GM21825 (cell line): Measurements from ENCODE around the gene OBI1.

Source experiments
- ATAC-seq: cut with Tn5 transposase; IDR thresholded peaks from one replicate; pipeline ENCODE4 v1.9.1; 2021; ENCODE audit warnings: mild to moderate bottlenecking, moderate library complexity; ENCODE audit not compliant: unreplicated experiment

The OBI1 gene, protein sequence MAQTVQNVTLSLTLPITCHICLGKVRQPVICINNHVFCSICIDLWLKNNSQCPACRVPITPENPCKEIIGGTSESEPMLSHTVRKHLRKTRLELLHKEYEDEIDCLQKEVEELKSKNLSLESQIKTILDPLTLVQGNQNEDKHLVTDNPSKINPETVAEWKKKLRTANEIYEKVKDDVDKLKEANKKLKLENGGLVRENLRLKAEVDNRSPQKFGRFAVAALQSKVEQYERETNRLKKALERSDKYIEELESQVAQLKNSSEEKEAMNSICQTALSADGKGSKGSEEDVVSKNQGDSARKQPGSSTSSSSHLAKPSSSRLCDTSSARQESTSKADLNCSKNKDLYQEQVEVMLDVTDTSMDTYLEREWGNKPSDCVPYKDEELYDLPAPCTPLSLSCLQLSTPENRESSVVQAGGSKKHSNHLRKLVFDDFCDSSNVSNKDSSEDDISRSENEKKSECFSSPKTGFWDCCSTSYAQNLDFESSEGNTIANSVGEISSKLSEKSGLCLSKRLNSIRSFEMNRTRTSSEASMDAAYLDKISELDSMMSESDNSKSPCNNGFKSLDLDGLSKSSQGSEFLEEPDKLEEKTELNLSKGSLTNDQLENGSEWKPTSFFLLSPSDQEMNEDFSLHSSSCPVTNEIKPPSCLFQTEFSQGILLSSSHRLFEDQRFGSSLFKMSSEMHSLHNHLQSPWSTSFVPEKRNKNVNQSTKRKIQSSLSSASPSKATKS

DNA sequence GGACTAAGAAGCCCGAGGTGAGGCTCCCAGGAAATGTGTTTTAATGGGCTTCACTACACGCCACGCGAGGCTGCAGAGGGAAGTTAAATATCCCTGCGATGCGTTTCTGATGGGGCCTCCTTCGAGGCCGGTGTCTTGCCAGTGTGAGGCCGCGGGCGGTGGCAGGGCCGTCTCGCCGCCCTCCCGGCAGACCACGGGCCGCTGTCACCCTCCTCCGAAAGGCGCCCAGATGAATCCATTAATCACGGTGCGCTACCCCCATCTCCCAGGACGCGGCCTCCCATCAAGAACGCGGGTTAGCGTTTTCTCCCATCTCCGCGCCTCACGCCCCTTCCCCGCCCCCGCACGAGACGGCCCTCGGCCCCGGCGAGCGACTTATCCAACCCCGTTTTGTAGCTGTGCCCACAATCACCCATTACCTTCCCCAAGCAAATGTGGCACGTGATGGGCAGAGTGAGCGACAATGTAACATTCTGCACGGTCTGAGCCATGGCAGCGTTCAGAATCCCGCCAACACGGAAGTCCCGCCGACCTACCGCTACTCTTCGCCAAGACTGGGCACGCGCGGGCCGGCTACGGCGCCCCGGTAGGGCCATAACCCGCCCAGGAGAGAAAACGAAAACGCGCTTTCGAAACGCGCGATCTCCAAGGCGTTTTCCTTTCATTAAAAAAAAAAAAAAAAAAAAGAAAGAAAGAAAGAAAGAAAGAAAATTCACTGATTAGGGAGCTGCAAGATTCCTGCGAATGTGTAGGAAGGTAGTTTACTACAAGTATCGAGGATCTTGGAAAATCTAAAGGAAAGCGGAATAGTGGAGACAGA lies at the start of gene OBI1:
TSS of gene OBI1 (minus strand) at position 526 of the 820 bp plus-strand sequence. CDS start at position 491, 35 bp downstream.
- peak; percentile 79 for ATAC-seq

DNA sequence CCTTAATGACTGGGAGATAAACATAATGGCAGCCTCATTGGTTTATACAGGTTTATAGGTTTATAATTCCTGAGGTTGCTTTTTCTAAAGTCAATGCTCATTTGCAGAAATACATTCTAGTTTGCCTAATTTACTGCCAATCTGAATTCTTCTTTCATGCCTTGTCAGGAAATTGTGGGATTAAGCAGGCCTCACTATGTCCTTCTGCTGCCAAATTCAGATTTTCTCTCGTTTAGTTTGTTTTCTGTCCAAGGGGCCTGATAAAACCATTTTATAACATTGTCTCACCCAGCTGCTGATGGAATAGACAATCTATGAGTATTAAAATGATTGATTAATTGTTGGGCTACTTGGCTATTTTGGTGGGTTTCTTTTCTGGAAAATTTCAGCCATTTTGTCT lies 42.4 kb upstream of the OBI1 start:
- no peak for ATAC-seq

DNA sequence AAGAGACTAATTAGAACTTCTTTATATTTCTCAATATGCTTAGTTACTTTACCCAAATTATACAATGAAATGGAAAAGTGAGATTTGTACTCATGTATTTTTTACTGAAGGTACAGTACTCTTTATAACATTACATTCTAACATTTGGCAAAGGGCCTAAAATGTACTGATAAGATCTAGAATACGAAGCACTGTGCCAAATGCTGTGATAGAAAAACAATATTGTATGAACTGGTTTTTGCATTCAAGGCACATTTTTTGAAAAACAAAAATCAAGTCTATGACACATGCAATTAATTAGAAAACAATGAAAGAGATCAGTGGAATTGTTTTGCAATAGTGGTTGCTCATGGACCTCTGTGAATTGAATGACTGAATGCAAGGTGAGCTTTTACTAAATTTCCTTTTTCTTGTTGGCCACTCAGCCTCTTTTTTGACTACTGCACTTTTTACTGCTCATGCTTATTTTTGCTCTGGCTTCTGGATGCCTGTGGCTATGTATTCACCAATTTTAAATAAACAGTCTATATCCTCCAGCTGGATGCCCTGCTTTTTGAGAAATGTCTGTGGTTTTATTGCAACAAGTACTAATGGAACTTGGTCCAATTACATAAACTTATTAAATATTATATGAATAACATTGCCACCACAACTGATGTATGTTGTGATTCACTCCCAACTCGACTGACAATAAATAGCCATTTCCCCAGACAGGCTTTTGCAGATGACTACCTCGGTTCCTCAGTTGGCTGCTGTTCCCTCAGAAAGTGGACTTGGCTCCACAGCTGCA lies 41.4 kb upstream of the OBI1 start:
- no peak for ATAC-seq

DNA sequence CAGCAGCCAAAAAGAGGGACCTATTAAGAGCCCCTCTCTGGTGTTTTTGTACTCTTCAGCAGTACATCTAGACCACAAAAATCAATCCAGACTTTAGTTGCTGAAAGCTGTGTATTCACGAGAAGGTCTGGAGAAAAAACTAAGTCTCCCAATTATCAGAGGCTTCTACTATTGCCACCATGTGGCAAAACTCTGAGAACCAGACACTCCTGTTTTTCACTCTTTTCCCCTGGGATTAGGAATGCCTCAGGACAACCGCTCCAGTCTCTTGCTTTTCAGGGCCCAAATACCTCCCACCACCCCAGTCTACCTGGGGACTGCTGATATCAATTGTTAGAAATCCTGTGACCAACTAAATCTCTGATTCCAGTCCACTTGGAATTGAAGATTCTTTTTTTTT lies 30.1 kb upstream of the OBI1 start:
- ATAC-seq, result no peak

DNA sequence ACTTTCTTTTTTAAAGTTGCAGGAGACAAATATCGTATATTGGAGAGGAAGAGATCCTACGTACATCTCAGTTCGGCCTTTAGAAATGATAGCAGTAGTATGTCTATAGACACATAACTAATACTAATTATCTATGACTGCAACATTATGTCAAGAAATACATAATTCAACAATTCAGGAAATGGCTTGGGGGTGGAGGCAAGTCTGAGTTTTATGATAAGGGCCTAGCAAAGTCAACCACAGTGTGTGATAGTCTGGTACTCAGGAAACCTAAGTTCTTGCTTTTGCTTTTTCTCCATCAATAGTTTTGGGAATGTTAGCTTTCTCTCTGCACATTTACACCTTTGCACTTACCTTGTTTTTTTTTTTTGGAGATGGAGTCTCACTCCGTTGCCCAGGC lies 27.5 kb upstream of the OBI1 start:
- ATAC-seq, result no peak

DNA sequence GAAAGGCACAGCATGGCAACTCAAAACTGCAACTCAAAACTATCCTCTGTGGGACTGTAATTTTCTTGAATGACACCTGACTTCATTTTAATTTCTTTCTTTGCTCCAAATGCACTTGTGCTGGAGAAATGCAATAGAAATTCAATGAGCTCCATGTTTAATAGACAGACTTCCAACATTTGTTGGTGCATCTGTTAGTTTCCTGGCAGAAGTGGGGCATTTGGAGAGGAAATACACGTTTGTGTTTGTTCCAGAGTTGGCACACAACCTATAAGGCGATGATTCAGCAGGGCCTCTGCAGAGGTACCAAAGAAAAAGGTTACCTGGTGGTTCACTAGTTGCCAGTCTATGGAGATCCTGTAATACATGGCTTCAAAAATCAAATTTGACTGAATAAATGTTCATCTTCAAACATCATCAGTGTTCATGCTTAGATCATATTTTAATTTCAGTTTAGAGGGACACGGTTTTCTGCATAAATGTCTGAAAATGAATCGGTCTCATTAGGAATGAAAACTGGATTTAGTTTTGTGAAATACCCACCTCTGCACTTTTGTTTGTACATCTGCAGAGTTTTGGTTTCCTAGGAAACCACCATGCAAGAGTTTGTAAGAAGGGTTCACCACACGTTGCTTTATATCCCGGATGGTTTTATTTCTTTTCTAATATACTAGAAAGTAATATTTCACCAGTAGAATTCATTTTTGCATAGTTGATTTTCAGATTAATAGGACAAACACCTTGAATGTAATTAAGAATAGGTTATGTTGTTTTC lies 21.8 kb upstream of the OBI1 start:
- no peak for ATAC-seq

DNA sequence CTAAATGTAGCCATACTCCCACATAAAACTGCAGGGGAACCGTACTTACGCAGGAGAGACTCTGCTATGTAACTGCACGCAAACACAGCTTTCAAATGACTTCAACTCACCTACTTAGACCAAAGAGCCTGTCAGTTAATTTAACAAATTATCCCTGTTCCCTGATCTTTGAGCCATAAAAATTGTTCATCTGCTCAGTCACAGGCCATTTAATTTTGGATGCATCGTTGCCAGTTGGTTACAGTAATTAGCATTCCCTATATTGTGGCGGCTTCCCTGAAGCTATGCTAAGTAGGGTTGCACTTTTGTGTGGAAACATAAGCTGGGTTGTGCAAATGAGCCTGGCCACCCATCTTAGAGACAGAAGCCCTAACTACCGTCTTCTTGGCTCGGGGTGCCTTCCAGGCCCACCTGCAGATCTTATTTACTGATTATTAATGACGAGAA lies 21.2 kb upstream of the OBI1 start:
- no peak for ATAC-seq

DNA sequence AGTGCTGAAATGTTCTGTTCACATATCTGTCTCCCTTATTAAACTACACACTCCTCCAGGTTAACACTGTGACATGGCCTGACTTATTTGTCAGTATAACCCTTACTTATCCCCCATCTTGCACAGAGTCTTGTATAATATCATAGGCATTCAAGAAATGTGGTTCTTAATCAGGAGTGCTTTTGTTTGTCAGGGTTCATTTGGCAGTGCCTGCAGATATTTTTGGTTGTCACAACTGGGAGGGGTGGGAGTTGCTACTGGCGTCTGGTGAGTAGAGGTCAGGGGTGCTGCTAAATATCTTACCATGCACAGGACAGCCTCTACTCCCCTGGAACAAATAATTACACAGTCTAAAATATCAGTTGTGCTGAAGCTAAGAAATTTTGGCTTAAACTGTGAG lies 20.4 kb upstream of the OBI1 start:
- no peak for ATAC-seq

DNA sequence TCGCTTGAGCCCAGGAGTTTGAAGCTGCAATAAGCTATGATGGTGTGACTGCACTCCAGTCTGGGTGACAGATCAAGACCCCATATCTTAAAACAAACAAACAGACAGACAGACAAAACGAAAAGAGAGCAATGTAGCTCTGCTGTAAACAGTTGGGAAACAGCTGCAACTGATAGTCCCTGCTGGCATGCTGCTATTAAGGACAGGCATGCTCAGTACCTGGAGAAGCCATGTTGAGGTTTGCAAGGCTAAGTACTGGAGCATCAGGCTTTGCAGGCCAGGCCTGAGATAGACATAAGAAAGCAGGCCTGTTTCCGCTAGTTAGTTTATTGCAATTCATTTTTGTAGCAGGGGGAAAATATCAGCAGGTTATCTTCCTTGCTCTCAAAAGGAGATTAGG lies 16.2 kb upstream of the OBI1 start:
- no peak for ATAC-seq

DNA sequence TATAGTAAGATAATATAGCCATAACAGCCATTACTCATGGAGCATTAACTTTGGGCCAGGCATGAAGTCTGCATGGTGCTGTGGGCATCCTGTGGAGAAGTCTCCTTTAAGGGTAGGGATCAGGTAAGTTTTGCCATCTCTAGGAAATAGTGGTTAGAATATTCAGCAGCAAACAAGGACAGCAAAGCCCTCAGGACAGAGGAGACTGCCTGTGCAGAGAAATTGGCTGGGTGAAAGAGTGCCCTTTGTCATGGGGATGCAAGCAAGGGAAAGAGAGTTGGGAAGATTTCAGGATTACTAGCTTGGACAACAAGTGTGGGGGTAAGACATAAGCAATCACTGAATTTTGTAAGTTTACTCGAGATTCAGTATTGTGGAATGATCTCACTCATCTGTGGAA lies 15.7 kb upstream of the OBI1 start:
- no peak for ATAC-seq

DNA sequence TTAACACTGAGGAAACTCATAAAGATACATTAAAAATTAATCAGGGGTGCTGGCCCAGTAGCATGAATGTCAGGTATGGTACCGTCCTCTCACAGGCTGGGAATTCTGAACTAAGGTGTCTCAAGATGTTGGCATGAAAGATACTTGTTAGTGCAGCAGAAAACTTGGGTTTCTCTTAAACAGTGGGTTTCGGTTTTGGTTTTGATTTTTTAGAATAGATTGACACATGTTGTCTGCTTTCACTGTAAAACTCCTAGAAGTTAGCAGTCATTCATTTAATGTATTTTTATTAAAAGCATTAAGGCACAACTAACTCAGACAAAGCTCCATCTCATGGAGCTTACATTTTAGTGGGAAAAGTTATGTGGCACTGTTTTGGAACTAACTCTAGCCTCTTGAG lies 3.5 kb upstream of the OBI1 start:
- ATAC-seq, result peak; percentile 33

DNA sequence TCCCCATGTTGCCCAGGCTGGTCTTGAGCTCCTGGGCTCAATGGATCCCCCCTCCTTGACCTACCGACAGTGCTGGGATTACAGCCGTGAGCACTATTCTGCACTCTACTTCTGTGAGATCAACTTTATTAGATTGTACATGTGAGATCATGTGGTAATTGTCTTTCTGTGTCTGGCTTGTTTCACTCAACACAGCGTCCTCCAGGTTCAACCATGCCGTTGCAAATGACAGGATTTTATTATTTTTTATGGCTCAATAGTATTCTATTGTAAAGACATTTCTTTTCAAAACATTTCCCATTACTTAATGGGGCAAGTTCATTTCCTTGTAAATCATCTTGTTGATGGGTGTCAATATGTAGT lies 1.5 kb upstream of the OBI1 start:
- no peak for ATAC-seq

DNA sequence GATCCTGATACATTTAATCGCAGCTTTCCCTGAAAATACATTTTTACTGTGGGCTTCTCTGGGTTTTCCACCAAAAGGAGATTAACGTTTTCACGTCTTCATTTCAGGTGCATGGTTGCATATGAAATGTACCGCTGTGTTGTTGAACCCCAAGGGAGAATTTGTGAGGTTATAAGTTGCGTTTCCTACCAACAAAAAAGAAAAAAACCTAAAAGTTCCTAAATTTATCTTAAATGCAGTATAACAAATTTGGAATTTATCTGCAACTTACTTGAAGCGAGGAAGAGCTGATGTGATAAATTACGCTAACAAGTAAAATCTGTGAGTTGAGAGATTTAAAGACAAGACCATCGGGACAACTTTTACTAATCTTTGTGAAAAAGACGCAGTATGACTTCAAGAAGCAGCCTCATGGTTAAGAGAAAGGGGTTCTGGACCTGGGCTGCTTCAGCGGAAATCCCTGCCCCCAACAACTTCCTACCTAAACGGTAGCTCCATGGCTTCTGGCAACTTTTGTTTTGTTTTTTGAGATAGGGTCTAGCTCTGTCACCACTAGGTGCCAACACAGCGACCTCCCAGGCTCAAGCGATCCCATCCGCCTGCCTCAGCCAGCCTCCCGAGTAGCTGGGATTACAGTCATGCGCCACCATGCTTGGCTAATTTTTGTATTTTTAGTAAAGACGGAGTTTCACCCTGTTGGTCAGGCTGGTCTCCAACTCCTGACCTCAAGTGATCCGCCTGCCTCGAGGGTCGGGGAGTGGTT lies 958 bp upstream of the OBI1 start:
- no peak for ATAC-seq

DNA sequence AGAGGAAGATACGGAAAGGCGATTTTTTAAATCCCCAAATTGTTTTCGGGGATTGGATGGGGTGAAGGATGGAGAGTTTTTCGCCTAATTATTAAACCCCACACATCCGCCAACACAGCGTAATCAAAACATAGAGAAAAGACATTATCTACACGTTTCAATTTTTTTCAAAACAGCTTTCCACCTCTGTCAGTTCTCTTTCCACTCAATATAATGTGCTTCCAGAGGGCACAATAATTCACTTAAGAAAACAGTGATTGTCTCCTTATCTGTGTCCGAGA lies 435 bp upstream of the OBI1 start:
- ATAC-seq, result no peak

DNA sequence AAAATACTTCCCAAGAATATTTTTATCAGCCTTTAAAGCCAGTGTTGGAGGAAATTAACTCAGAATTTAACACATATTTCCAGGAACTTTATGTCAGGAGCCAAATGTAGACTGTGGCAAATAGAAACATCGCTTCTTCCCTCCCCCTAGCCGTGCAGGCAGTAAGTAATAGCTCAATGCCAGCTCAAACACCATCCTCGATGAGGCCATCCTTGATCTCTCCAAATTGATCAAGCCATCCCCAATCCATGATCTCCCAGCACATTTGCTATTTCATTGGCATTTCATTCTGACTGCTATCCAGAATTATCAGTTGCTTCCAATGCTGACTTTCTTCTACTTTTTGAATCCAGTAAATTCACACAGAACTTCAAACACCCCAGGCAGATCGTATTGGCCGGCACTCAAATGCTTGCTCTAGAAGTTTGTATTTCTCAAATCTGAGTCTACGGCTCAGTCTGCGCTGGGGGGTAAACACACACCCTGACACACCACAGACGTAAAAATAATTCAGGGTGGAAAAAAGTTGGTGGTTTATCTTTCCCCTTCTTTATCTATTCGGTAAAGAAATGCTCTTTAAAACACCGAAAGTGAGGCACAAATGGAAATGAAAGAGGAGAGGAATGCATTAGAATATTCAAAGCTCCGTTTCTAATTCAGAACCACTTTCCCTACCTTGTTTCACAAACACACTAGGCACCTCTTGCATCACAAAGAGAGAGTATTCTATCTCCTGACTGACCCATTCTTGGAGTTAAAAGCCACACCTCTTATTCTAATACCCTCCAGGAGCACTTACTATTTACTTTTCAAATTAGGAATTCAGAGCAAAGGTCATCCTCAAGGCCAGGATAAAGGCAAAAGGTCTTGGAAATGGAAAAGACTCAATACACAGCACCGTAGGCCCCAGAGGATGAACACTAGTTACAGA lies 991 bp downstream of the OBI1 start:
- no peak for ATAC-seq

DNA sequence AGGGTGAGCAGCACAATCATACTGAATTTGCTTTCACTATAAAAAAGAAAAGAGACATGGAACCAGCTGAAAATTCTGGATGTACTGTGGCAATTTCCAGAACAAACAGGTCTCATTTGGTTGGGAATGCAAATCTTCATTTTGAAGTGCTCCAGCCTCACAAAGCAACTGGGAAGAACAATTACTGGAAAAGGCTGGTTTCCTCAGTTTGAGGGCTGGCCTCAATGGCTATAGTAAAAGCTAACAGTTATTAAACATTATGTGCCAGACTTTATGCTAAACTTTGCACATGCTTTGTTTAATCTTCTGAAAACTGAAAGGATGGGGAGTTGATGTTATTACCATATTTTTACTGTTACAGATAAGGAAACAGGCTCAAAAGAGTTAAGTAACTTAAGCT lies 3.0 kb downstream of the OBI1 start:
- ATAC-seq, result no peak

DNA sequence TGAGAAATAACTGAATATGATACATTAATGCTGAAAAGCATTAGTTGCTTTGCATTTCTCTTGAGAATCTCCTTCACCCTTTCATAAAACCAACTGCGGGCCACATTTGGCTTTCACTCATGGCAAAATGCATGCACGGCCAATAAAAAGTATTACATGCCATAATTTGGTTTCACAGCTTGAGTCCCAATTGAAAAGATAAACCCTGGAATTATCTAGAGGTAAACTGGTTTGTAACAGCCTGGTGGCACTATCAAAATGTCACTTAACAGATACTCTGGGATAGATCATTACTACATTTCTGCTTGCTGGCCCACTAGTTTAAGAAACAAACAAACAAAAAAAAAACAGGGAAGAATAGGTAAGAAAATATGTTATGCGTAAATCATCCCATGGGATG lies 3.9 kb downstream of the OBI1 start:
- no peak for ATAC-seq

DNA sequence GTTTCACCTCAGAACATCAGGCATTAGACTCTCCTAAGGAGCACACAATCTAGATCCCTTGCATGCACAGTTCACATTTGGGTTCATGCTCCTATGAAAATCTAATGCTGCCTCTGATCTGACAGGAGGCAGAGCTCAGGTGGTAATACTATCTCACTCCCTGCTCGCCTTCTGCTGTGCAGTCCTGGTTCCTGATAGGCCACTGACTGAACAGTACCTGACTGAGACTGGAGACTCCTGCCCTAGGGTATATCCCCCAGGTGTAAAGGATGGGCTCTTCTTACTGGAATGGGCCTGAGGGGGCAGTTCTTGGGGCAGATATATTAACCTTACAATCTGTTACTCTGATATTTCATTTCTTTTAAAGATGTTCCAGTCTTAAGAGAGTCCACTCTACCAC lies 6.3 kb downstream of the OBI1 start:
- no peak for ATAC-seq

DNA sequence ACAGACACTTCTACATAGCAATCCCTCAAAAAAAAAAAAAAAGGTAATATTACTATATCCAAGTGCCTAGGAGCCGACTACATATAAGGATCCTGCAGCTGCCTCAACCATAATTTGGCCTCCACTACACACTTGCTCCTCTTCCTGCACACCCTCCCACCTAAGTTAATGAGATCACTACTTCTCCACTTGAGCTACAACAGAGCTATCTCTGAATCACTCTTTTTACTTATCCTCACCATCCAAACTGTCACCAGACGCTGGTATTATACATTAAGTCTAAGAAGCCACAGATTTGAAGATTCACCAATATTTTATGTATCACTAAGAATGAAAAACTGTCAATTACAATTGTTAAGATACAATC lies 8.3 kb downstream of the OBI1 start:
- ATAC-seq, result no peak
